Measurements from ENCODE around the gene XRCC1.
A peak's percentile ranks its signal among the peaks of the same experiment; 100 is the strongest.

The XRCC1 gene

DNA sequence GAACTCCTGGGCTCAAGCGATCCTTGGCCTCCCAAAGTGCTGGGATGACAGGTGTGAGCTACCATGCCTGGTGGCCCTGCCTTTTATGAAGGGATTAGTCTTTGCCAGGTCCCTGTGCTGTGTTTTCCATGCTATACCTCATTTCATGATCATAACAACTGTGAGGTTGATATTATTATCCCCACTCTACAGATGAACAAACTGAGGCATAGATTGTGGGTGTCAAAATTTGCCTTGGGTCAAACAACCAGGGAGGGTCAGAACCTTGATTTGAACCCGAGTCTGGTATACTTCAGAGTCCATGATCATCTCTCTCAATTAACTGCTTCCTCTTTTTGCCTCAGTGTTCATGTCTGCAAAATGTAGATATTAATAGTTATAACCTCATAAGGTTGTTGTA is 7.2 kb upstream of the XRCC1 start:
- no peaks in the 10 kb centered on the region for H3K9me3 ChIP-seq (ENCODE audit: control insufficient read depth, low read length)
- no peaks in the 10 kb centered on the region for H3K27me3 ChIP-seq (ENCODE audit: control insufficient read depth, insufficient read depth, low read length)
- no peaks in the 10 kb centered on the region for H3K36me3 ChIP-seq (ENCODE audit: control insufficient read depth, insufficient read depth, low read length)
- no peak overlapping the region for H3K9ac ChIP-seq (ENCODE audit: low read length)
- no peak overlapping the region for H3K4me3 ChIP-seq (ENCODE audit: low read length)
- H3K4me1 ChIP-seq (ENCODE audit: control insufficient read depth, insufficient read depth, low read length) = peaks cover 8% of the 10 kb centered on the region

DNA sequence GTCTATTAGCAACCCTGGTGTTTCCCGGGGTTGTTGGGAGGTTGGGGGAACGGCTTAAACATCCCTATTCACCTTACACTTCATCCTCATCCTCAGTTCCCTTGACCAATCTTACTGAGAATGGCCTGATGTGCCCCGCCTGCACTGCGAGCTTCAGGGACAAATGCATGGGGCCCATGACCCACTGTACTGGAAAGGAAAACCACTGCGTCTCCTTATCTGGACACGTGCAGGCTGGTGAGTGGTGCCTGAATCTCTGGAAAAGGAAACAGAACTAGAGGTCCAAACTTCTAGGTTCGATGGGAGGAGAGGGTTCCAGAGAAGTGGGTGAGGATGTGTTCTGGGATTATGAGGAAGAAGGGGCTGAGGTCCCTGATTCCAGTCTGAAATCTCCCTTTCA is 6.1 kb upstream of the XRCC1 start:
- Histone ChIP-seq H3K36me3 (ENCODE audit: control insufficient read depth, insufficient read depth, low read length) (no peaks in the 10 kb centered on the region), H3K4me3 (ENCODE audit: low read length) (no peak overlapping the region), H3K27me3 (ENCODE audit: control insufficient read depth, insufficient read depth, low read length) (no peaks in the 10 kb centered on the region), H3K9ac (ENCODE audit: low read length) (peak overlapping the region; percentile 25), H3K4me1 (ENCODE audit: control insufficient read depth, insufficient read depth, low read length) (peaks cover 8% of the 10 kb centered on the region), H3K9me3 (ENCODE audit: control insufficient read depth, low read length) (no peaks in the 10 kb centered on the region)

DNA sequence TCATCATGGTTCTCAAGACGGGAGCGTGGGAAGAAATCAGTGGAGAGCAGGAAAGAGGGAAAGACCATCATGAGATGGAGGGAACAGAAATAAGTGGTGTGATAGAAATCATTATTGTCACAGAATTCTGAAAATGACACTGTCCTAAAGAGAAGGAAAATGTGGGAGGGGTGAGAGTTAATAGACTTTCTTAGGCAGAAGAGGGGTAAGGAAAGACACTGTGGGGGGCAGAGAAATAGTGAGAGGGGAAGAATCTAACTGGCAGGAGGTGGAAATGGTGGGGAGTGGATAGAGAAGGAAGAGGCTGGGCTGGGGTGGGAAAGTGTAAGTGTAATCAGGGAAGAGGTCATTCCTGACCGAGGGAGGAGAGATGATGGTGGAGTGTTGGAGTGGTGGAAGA is 3.5 kb upstream of the XRCC1 start:
- H3K4me3 ChIP-seq (ENCODE audit: low read length) = no peak overlapping the region
- H3K27me3 ChIP-seq (ENCODE audit: control insufficient read depth, insufficient read depth, low read length) = no peaks in the 10 kb centered on the region
- no peaks in the 10 kb centered on the region for H3K9me3 ChIP-seq (ENCODE audit: control insufficient read depth, low read length)
- no peaks in the 10 kb centered on the region for H3K36me3 ChIP-seq (ENCODE audit: control insufficient read depth, insufficient read depth, low read length)
- H3K9ac ChIP-seq (ENCODE audit: low read length) = no peak overlapping the region
- H3K4me1 ChIP-seq (ENCODE audit: control insufficient read depth, insufficient read depth, low read length) = peaks cover 8% of the 10 kb centered on the region

DNA sequence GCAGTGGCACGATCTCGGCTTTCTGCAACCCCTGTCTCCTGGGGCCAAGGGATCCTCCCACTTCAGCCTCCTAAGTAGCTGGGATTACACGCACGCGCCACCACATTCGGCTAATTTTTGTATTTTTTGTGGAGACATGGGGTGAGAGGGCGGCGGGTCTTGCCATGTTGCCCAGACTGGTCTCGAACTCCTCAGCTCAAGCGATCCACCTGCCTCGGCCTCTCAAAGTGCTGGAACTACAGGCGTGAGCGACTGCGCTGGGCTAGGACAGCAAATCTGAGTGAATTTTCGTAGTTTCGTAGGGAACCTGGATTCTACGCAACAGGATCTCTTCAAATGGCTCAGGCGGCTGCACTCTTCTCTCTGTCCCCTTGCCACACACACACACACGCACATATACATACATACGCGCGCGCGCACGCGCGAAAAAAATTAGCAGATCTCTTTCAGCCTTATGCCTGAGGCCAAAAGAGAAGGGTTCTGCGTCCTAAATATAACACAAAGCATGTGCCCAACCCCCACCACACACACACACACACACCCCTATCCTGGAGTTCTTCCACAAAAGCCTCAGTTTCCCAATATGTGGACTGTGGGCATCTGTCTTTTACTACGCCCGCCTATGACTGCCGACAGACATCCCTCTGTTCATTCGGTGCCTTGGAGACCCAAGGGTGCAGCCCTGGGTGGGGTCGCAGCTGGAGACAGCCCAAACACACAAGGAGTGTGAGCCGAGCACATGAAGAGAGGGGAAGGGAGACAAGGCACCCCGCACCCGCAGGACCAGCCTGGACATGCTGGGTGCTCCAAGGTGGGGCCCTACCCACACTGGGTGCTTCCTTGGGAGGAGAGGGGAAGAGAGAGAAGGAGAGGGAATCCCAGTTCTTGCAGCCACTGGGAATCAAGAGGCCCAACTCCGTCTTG is 890 bp upstream of the XRCC1 start:
- Histone ChIP-seq H3K4me3 (ENCODE audit: low read length) (peak overlapping the region; percentile 3), H3K9ac (ENCODE audit: low read length) (peak overlapping the region; percentile 92), H3K4me1 (ENCODE audit: control insufficient read depth, insufficient read depth, low read length) (peaks cover 28% of the 10 kb centered on the region), H3K27me3 (ENCODE audit: control insufficient read depth, insufficient read depth, low read length) (no peaks in the 10 kb centered on the region), H3K36me3 (ENCODE audit: control insufficient read depth, insufficient read depth, low read length) (no peaks in the 10 kb centered on the region), H3K9me3 (ENCODE audit: control insufficient read depth, low read length) (no peaks in the 10 kb centered on the region)

DNA sequence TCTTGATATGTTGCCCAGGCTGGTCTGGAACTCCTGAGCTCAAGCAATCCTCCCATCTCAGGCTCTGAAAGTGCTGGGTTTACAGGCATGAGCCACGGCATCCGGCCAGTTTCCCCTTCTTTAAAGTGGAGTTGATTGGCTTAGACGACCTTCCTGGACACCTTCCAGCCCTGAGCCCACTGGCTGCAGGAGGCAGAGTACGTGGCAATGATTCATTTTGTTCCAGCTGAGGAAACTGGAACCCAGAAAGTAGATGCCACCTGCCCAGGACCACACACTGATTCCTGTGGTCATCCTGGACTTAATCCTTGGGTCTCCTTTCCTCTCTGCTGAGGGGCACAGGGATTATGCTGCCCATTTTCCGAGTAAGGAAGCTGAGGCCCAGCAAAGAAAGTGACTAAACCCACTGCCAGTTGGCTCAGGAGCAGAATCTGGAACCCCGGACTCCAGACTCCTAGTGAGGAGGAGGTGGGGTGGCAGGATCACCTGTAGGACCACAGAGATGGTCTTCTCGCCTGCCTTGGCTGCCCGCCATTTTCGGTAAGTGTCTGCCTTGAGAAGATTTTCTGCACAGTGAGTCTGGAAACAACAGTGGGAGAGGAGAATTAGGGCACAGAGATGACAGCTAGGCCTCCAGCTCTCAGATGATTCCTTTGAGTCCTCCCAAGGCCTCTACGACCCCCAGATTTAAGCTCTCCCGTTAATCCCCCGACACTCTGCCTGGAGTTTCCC is 737 bp downstream of the XRCC1 start:
- no peaks in the 10 kb centered on the region for H3K9me3 ChIP-seq (ENCODE audit: control insufficient read depth, low read length)
- no peaks in the 10 kb centered on the region for H3K36me3 ChIP-seq (ENCODE audit: control insufficient read depth, insufficient read depth, low read length)
- H3K9ac ChIP-seq (ENCODE audit: low read length) = peak overlapping the region; percentile 92
- H3K27me3 ChIP-seq (ENCODE audit: control insufficient read depth, insufficient read depth, low read length) = no peaks in the 10 kb centered on the region
- peak overlapping the region; percentile 89 for H3K4me3 ChIP-seq (ENCODE audit: low read length)
- peaks cover 42% of the 10 kb centered on the region for H3K4me1 ChIP-seq (ENCODE audit: control insufficient read depth, insufficient read depth, low read length)

DNA sequence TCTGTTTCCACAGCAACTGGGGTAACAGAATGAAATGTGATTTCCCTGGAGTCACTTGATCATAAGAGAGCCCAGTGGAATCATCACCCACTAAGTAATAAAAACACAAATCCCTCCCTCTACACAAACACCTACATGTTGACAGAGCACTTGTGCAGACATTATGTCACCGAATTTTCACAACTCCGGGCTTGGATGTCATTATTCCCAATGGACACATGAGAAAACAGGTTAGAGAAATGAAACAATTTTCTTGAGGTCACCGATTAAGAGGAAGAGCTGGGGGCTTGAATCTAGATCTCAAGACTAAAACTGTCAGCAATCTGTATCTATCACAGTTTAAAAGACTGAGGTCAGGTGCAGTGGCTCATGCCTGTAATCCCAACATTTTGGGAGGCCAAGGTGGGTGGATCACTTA is 3.1 kb downstream of the XRCC1 start:
- Histone ChIP-seq H3K4me3 (ENCODE audit: low read length) (no peak overlapping the region), H3K9ac (ENCODE audit: low read length) (no peak overlapping the region), H3K27me3 (ENCODE audit: control insufficient read depth, insufficient read depth, low read length) (no peaks in the 10 kb centered on the region), H3K4me1 (ENCODE audit: control insufficient read depth, insufficient read depth, low read length) (peaks cover 42% of the 10 kb centered on the region), H3K36me3 (ENCODE audit: control insufficient read depth, insufficient read depth, low read length) (no peaks in the 10 kb centered on the region), H3K9me3 (ENCODE audit: control insufficient read depth, low read length) (no peaks in the 10 kb centered on the region)

DNA sequence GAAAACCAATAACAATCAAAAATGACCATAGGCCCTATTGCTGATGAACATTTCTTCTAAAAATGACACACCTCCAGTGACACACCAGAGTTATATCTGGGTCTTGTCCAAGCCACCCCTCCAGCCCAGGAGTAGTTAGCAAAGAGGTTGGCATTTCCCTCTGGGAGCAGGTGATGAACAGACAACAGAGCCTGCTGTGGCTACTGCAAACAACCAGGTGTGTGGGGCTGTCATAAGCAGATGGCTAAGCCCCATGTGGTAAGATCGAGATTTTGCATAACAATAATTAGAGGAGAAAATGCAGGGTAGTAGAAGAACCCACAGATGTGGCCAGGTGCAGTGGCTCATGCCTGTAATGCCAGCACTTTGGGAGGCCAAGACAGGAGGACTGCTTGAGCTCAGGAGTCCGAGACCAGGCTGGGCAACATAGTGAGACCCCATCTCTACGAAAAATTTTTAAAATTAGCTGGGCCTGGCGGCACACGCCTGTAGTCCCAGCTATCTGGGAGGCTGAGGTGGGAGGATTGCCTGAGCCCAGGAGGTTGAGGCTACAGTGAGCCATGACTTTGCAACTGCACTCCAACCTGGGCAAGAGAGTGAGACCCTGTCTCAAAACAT is 5.0 kb downstream of the XRCC1 start:
- Histone ChIP-seq H3K9ac (ENCODE audit: low read length) (peak overlapping the region; percentile 9), H3K4me3 (ENCODE audit: low read length) (no peak overlapping the region), H3K36me3 (ENCODE audit: control insufficient read depth, insufficient read depth, low read length) (no peaks in the 10 kb centered on the region), H3K27me3 (ENCODE audit: control insufficient read depth, insufficient read depth, low read length) (no peaks in the 10 kb centered on the region), H3K4me1 (ENCODE audit: control insufficient read depth, insufficient read depth, low read length) (peaks cover 42% of the 10 kb centered on the region), H3K9me3 (ENCODE audit: control insufficient read depth, low read length) (no peaks in the 10 kb centered on the region)

DNA sequence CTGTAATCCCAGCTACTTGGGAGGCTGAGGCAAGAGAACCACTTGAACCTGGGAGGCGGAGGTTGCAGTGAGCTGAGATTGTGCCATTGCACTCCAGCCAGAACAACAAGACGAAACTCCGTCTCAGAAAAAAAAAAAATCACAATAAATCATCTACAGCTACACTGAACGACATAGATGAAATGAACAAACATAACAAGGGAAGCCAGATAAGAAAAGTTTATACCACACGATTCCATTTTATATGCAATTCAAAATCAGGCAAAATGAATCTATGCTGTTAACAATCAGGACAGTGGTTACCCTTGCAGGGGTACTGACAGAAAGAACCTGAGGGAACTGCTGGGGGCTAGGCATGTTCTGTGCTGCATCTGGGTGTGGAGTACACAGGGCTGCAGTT is 5.7 kb downstream of the XRCC1 start:
- Histone ChIP-seq H3K4me1 (ENCODE audit: control insufficient read depth, insufficient read depth, low read length) (peaks cover 38% of the 10 kb centered on the region), H3K9me3 (ENCODE audit: control insufficient read depth, low read length) (no peaks in the 10 kb centered on the region), H3K27me3 (ENCODE audit: control insufficient read depth, insufficient read depth, low read length) (no peaks in the 10 kb centered on the region), H3K4me3 (ENCODE audit: low read length) (no peak overlapping the region), H3K9ac (ENCODE audit: low read length) (no peak overlapping the region), H3K36me3 (ENCODE audit: control insufficient read depth, insufficient read depth, low read length) (no peaks in the 10 kb centered on the region)

DNA sequence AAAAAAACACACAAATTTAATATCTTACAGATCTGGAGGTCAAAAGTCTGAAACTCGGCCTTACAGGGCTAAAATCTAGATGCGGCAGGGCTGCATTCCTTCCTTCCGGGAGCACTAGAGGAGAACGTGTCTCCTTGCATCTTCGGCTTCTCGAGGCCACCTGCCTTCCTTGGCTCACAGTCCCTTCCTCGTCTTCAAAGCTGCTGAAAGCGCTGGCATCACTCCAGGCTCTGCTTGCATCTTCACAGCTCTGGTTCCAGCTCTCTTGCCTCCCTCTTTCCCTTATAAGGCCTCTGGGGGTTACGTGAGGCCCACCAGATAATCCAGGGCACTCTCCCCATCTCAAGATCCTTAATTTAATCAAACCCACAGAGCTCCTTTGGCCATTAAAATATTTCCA is 10.5 kb downstream of the XRCC1 start:
- no peaks in the 10 kb centered on the region for H3K9me3 ChIP-seq (ENCODE audit: control insufficient read depth, low read length)
- H3K27me3 ChIP-seq (ENCODE audit: control insufficient read depth, insufficient read depth, low read length) = no peaks in the 10 kb centered on the region
- H3K36me3 ChIP-seq (ENCODE audit: control insufficient read depth, insufficient read depth, low read length) = peaks cover 8% of the 10 kb centered on the region
- H3K9ac ChIP-seq (ENCODE audit: low read length) = no peak overlapping the region
- H3K4me1 ChIP-seq (ENCODE audit: control insufficient read depth, insufficient read depth, low read length) = peaks cover 2% of the 10 kb centered on the region
- no peak overlapping the region for H3K4me3 ChIP-seq (ENCODE audit: low read length)

DNA sequence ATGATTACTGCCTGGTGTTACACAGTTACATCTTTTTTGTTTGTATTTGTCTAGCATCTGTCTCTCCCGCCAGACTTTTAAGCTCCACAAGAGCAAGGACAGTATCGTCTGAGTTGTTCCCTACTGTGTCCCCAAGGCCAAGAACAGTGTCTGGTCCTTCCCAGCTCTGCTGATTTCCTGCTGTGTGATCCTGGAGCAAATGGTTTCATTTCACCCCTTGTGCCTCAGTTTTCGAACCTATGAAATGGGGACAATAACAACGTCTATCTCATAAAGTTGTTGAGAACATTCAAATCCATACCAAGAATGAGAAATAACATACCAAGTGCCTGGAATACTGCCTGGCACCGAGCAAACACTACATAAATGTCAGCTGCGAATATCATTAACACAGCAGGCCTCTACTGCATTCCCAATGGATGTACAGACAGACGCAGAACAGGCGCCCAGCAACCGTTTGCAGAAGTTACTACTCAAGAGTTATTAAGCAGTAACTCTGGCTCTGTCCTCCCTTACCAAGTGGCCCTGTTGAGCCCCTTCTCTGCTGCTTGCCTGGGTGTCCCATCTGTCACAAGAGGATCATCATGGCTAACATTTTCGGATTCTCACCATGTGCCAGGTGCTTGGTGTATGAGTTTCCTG is 11.4 kb downstream of the XRCC1 start:
- H3K9me3 ChIP-seq (ENCODE audit: control insufficient read depth, low read length) = no peaks in the 10 kb centered on the region
- H3K9ac ChIP-seq (ENCODE audit: low read length) = no peak overlapping the region
- no peaks in the 10 kb centered on the region for H3K4me1 ChIP-seq (ENCODE audit: control insufficient read depth, insufficient read depth, low read length)
- H3K4me3 ChIP-seq (ENCODE audit: low read length) = no peak overlapping the region
- peaks cover 8% of the 10 kb centered on the region for H3K36me3 ChIP-seq (ENCODE audit: control insufficient read depth, insufficient read depth, low read length)
- no peaks in the 10 kb centered on the region for H3K27me3 ChIP-seq (ENCODE audit: control insufficient read depth, insufficient read depth, low read length)

DNA sequence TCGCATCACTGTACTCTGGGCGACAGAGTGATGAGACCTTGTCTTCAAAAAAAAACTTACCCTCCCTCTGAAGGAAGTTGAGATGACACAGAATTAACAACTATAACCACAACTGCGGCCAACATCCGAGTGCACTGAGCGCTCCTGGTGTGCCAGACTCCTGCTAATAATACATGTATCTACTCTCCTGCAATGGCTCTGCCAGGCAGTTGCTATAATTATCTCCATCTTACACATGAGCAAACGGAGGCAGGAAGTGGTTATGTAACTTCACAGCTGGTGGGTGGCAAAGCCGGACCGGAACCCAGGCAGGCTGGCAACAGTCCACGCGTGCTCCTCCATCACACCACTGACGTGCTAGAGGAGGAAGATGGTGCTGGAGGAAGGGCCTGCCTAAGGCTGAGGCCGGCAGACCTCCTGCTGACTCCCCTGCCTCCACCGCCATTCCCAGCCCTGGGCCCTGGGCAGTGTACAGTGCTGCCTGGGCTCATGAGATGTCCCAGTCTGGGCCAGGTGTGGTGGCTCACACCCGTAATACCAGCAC is 12.6 kb downstream of the XRCC1 start:
- Histone ChIP-seq H3K4me3 (ENCODE audit: low read length) (no peak overlapping the region), H3K9me3 (ENCODE audit: control insufficient read depth, low read length) (no peaks in the 10 kb centered on the region), H3K9ac (ENCODE audit: low read length) (no peak overlapping the region), H3K36me3 (ENCODE audit: control insufficient read depth, insufficient read depth, low read length) (peaks cover 8% of the 10 kb centered on the region), H3K27me3 (ENCODE audit: control insufficient read depth, insufficient read depth, low read length) (no peaks in the 10 kb centered on the region), H3K4me1 (ENCODE audit: control insufficient read depth, insufficient read depth, low read length) (no peaks in the 10 kb centered on the region)

All from mucosa of stomach (tissue), 1 donor.